ENCODE data around the gene ADCY10.
"Not testable (repeated sequence)": the region's sequence is repeated elsewhere in the genome, so short reads cannot be mapped to it uniquely, and the experiment has no call there.

ADCY10 gene

DNA sequence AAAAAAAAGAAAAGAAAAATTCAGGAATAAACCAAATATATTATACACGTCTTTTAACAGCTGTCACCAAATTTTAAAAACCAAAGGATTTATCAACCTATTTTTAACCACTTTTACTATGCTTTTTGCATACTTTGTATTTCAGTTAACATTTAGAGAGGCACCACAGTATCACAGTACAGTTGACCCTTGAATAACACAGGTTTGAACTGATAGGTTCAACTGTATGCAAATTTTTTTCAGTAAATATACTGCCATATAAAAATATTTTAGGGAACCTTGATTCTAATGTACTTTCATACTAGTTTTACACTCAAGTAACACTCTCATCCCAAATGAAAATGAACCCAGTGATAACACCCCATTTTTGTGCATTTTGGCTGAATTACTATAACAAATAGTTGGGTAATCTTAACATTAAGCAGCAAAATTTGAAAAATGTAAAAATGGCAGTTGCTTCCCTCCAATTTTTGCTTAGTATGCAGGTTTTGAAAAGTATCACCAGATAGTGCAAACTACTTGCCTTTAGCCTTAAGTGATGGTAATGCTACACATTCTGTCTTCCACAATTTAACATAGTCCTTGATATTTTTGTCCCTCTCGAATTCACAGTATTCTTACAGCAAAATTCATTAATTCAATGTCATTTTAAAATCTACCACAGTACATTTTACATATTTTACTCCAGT, 10.8 kb upstream of the ADCY10 start:
- DNase-seq (ENCODE audit: low spot score), result no peak

- DNase-seq (ENCODE audit: low spot score), result no peak
These were observed 10.2 kb upstream of the ADCY10 start for GRCh38 chr1:167924102-167924501.

DNA sequence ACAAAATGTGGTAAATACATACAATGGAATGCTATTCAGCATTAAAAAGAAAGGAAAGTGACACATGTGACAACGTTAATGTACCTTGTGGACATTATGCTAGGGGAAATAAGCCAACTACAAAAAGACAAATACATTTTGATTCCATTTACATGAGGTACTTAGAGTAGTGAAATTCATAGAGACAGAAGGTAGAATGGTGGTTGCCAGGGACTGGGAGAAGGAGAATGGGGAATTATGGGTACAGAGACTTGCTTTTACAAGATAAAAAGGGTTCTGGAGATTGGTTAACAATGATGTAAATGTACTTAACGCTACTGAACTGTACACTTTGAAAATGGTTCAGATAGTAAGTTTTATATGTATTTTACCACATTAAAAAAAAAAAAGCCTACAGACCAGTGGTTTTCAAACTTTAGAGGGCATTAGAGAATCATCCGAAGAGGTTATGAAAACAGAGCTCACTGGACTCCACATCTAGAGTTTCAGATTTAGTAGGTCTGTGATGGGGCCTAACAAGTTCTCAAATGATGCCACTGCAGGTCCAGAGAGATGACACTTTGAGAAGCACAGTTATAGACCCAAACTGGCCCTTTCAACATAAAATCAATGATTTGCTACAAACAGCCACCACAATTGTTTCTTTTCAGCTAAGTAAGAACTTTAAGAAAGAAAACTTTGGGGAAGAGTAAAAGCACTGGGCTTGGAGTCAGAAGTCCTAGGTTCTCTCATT, 9.6 kb upstream of the ADCY10 start:
- DNase-seq (ENCODE audit: low spot score), result no peak

GRCh38 chr1:167922611-167923074, 8.7 kb upstream of the ADCY10 start:
- DNase-seq (ENCODE audit: low spot score), result no peak

- DNase-seq (ENCODE audit: low spot score), result no peak
These were observed 8.1 kb upstream of the ADCY10 start for GRCh38 chr1:167922023-167922422.

GRCh38 chr1:167916766-167917511, 3.0 kb upstream of the ADCY10 start:
- no peak for DNase-seq (ENCODE audit: low spot score)

DNA sequence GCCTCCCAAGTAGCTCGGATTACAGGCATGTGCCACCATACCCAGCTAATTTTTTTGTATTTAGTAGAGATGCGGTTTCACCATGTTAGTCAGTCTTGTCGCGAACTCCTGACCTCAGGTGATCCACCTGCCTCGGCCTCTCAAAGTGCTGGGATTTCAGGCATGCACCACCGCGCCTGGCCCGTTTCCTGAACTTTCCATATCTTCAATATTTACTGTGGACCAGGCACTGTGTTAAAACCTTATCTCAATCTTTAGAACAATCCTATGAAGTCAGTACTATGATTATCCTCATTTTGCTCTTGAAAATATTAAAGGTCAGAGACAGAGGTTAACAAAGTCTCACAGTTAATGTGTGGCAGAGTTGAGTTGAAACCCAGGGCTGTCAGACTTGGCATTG, 1.6 kb upstream of the ADCY10 start:
- DNase-seq (ENCODE audit: low spot score), result no peak

DNA sequence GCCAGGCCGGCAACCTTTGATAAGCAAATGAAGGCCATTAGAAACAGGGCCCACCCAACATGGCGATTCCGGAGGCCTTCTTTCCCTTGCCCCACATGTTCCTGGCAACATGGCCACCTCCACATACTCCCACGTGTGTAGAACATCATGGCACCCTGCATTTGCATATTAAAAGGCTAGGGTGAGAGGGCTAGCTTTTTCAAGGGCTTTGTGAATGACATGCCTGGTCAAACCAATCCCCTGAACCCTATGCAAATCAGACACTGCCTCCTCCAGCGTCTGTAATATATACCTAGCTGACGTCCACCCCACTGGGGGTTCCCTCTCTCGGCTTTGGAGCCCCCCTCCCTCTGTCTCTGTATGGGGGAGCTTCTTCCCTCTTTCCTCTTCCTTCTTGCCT, 1.6 kb downstream of the ADCY10 start:
- DNase-seq (ENCODE audit: low spot score), result no peak

- DNase-seq (ENCODE audit: low spot score), result no peak
These were observed 2.5 kb downstream of the ADCY10 start for GRCh38 chr1:167911413-167911812.

DNA sequence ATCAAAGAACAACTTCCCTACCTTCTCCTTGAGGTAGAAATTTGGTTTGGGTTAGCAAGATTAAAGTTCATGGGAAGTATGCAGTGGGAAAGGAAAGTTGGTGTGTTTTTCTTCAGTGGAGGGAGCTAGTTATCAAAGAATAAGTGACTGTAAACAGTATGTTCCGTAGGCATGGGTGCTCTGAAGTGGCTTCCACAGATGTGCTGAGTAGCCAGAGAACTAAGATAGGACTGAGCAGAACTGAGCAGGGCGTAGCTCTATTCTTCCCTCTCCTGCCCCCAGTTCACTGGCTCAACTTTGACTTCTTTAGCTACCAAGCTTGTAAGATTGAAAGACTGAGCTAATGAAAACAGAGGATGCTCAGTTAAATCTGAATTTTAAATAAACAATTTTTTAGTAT, 3.4 kb downstream of the ADCY10 start:
- no peak for DNase-seq (ENCODE audit: low spot score)

- DNase-seq (ENCODE audit: low spot score), result no peak
These were observed 4.2 kb downstream of the ADCY10 start for GRCh38 chr1:167909691-167910180.

DNA sequence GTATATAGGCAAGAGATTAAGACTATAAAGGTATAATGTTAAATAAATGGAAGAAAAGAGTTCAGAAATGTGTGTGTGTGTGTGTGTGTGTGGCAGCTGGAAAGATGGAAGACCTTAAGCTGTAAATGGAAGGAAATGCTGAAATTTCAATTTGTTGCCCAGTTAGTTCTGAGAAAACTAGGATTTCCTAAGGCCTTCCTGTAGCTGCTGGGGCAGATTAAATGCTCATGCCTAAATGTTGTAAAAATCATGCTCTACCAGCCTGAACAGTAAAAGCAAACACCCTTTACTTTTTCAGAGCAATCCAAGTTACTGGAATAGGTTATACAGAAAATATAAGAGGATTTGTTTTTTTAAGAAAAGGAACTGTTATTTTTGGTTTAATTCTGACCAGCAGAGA, 8.3 kb downstream of the ADCY10 start:
- no peak for DNase-seq (ENCODE audit: low spot score)

GRCh38 chr1:167905182-167905581, 8.8 kb downstream of the ADCY10 start:
- DNase-seq (ENCODE audit: low spot score), result no peak

GRCh38 chr1:167904652-167905130, 9.2 kb downstream of the ADCY10 start:
- no peak for DNase-seq (ENCODE audit: low spot score)

DNA sequence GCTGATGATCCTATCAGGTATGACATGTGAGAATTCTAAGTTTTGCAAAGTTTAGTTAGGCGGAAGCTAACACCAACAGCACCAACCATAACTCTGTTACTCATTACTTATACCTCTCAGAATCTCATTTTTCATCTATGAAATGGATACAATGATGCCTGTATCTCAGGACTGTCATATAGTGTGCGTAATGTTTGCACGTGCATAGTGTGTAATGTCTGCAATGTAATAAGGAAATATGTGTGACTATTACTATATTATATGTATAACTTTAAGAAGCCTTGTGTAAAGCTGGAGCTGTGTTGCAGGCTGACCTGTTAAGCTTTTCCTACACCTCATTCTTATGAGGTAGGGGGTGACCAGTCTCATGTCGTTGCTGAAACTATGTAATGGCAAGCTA, 13.0 kb downstream of the ADCY10 start:
- no peak for DNase-seq (ENCODE audit: low spot score)

DNA sequence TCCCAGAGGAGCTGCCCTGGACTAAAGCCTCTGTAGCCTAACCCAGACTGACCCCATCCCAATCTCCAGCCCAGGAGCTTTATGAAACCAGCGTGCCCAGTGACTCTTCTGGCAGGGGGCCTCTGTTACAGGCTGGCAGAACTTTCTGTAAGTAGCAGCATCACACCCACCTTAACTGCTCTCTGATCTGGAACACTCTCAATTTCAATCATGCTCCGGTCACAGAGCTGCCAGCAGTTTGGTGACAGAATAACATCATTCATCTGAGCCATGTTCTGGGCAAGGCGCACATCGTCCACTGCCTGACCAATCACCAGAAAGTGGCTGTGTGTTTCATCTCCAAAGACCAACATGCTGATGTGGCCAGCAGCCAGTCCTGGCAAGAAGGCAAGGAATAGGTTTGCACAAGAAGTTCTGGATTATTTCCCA, 14.7 kb downstream of the ADCY10 start:
- DNase-seq (ENCODE audit: low spot score), result no peak

- DNase-seq (ENCODE audit: low spot score), result no peak
These were observed 15.2 kb downstream of the ADCY10 start for GRCh38 chr1:167898578-167899222.

- DNase-seq (ENCODE audit: low spot score), result no peak
These were observed 20.1 kb downstream of the ADCY10 start for GRCh38 chr1:167893798-167894197.

- no peak for DNase-seq (ENCODE audit: low spot score)
These were observed 23.5 kb downstream of the ADCY10 start for GRCh38 chr1:167890400-167890799.

GRCh38 chr1:167887187-167887586, 26.7 kb downstream of the ADCY10 start:
- not testable (repeated sequence) for DNase-seq (ENCODE audit: low spot score)

GRCh38 chr1:167882376-167882775, 31.6 kb downstream of the ADCY10 start:
- DNase-seq (ENCODE audit: low spot score), result no peak

DNA sequence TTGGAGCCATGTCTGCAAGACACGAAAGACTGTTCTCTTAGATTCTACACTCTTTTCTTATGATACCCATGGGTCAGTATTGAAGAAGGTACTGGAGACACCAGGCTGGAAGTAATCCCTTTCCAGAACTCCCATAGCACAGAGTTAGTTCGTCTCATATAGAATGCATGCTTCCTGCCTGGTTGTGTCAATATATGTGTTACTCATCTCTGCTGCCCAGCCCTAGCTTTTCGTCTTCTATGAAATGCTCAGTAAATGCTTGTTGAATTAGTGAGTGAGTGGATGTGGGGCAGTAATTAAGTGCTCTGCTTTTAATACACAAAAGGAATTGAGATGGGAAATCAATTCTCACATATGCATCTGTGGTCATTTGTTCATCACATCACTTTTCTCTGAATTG, 32.1 kb downstream of the ADCY10 start:
- no peak for DNase-seq (ENCODE audit: low spot score)
